Heart left ventricle (tissue), 13 donors: ENCODE results near the gene ZDHHC11.

ENCODE experiments used
- POLR2A ChIP-seq, 2 donors: fragments of 450-650 bp; IDR thresholded peaks; one replicate each; pipeline ENCODE4 v1.6.1; 2017; ENCODE audit warnings: antibody characterized with exemption in 2 of 2, mild to moderate bottlenecking in 2 of 2, moderate library complexity in 2 of 2
- TF ChIP-seq, protein P1 (sequence below), 12 donors: fragments of 200-600 bp; sonication (generic) in 4 of 12; IDR thresholded peaks; one replicate each; pipeline versions ENCODE4 v1.5.0 to v1.8.0; 2018 to 2022; ENCODE audit warnings: antibody characterized with exemption in 12 of 12, mild to moderate bottlenecking in 5 of 12
- donor health status: ischemic (EF 13 %, LVEDD 7.1; RV severe dilation, severe dysfunction).
- donor health status: DM: no; HTN: yes; CAD: no.
- donor health status: DM: no; HTN: no; CAD: no.
- donor health status: ischemic (EF 25% LVEDD 6.9; RV normal size, moderate dysfunction).
- donor health status: ischemic (EF 25% LVEDD 5.7; RV mildly dilated, moderate dysfunction).
- donor health status: ischemic (EF 35%, LVEDD 5.7; RV mildly dilated, moderate dysfunction).
- donor health status: nonischemic (EF 11% LVEDD 7.7; RV severe dilation, severe dysfunction).
- donor health status: DM: yes; HTN: yes; CAD: no.
- donor health status: PGD.
- donor health status: ischemic (EF 29% LVEDD 5.4; RV normal size, mild dysfunction).
- donor health status: nonischemic (EF 23%, LVEDD 6.1; RV moderate dilation, normal function).

DNA sequence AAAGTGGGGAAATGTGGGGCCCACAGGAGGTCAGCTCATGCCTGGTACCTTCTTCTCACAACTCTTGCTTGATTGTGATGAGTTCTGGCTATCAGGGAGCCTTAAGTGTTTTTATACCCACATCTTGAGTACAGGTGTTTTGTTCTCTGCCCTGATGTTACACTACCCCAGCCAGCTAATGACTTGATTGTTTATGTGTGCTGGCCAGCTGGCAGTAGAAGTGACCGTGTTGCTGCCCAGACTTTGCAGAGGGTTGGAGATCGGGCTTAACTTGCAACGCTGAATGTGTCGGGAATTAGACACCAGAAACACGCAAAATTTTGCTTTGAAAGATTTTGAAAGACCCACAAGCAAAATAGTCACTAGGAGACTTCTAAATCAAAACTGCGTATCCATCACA is 49.3 kb downstream of the ZDHHC11 start:
- TF ChIP-seq, protein P1, sequence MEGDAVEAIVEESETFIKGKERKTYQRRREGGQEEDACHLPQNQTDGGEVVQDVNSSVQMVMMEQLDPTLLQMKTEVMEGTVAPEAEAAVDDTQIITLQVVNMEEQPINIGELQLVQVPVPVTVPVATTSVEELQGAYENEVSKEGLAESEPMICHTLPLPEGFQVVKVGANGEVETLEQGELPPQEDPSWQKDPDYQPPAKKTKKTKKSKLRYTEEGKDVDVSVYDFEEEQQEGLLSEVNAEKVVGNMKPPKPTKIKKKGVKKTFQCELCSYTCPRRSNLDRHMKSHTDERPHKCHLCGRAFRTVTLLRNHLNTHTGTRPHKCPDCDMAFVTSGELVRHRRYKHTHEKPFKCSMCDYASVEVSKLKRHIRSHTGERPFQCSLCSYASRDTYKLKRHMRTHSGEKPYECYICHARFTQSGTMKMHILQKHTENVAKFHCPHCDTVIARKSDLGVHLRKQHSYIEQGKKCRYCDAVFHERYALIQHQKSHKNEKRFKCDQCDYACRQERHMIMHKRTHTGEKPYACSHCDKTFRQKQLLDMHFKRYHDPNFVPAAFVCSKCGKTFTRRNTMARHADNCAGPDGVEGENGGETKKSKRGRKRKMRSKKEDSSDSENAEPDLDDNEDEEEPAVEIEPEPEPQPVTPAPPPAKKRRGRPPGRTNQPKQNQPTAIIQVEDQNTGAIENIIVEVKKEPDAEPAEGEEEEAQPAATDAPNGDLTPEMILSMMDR (IDR thresholded peaks at IDR 0.05): no peak
- no peak for TF ChIP-seq POLR2A (IDR thresholded peaks at IDR 0.05)
